GM12878 (cell line): ENCODE data around the gene GRM3. TPM values are rescaled to one million over a fixed set of nuclear protein-coding genes. Genes with fewer than 3 reads are reported as not detected.

Experiments
- ATAC-seq: fragments of 200-7000 bp; cut with Tn5 transposase; 3 replicates; pipeline ENCODE4 v1.9.1; 2020; ENCODE audit warnings: mild to moderate bottlenecking, moderate library complexity
- BruUV-seq: library from RNA; stranded (reverse); fragments of 400-500 nt; replicated peaks from 2 replicates; lab custom pipeline; 2021; lab: Mats Ljungman, UMichigan
- CTCF ChIA-PET: fragments of 300-600 bp; sonication (Branson Sonifier 250); formaldehyde crosslinking; extraction: SDS; loops from one replicate; lab custom pipeline; 2021; ENCODE audit warnings: inconsistent platforms; lab: Yijun Ruan, JAX
- POLR2A ChIA-PET: fragments of 350-600 bp; formaldehyde crosslinking; extraction: SDS; loops from one replicate; lab custom pipeline; 2021; ENCODE audit warnings: inconsistent platforms; lab: Charles Lee
- RAD21 ChIA-PET: fragments of 300-600 bp; sonication (Branson Sonifier 250); formaldehyde crosslinking; loops from one replicate; lab custom pipeline; 2023; ENCODE audit warnings: antibody characterized with exemption; ENCODE audit not compliant: unreplicated experiment; lab: Charles Lee
- SMC1A ChIA-PET: fragments of 300-600 bp; sonication (Branson Sonifier 250); formaldehyde crosslinking; loops from one replicate; lab custom pipeline; 2023; ENCODE audit not compliant: unreplicated experiment, uncharacterized antibody; lab: Charles Lee
- DNase-seq: peaks from one replicate; pipeline ENCODE4 v3.0.0-alpha.2; 2011; ENCODE audit warnings: low read depth, low spot score
- FAIRE-seq: peaks from 3 replicates; lab custom pipeline; 2011; peaks lifted over from hg19 to GRCh38; lab: Jason Lieb, UNC
- H2AFZ ChIP-seq: 2 replicates; pipeline ENCODE4 v1.6.0; 2011; ENCODE audit warnings: low read depth, low read length, control low read depth; ENCODE audit not compliant: control insufficient read depth
- H3K27ac ChIP-seq: 2 replicates; pipeline ENCODE4 v1.5.1; 2011; ENCODE audit warnings: control low read depth; ENCODE audit not compliant: control insufficient read depth, insufficient read depth
- H3K27me3 ChIP-seq, 2 experiments: replicated peaks in 1 of 2; 2 replicates each; pipeline versions ENCODE4 v1.6.0 to v1.6.1; 2011; ENCODE audit warnings: low read length in 1 of 2; ENCODE audit not compliant: control insufficient read depth in 2 of 2, insufficient read depth in 2 of 2
- H3K36me3 ChIP-seq, 2 experiments: 2 replicates each; pipeline ENCODE4 v1.5.1; 2011; ENCODE audit warnings: low read length in 1 of 2; ENCODE audit not compliant: control insufficient read depth in 2 of 2, insufficient read depth in 2 of 2
- H3K4me1 ChIP-seq: 2 replicates; pipeline ENCODE4 v1.6.1; 2011; ENCODE audit warnings: mild to moderate bottlenecking, low read length, moderate library complexity, mixed read lengths; ENCODE audit not compliant: control insufficient read depth, insufficient read depth
- H3K4me2 ChIP-seq: 2 replicates; pipeline ENCODE4 v1.6.0; 2011; ENCODE audit warnings: control low read depth; ENCODE audit not compliant: control insufficient read depth, insufficient read depth
- H3K4me3 ChIP-seq: fragments of 200-600 bp; sonication (generic); 2 replicates; pipeline ENCODE4 v1.5.1; 2016
- H3K79me2 ChIP-seq: 2 replicates; pipeline ENCODE4 v1.6.0; 2011; ENCODE audit warnings: low read length; ENCODE audit not compliant: control insufficient read depth, insufficient read depth
- H3K9ac ChIP-seq: 2 replicates; pipeline ENCODE4 v1.8.0; 2011; ENCODE audit warnings: low read length, control low read depth, mixed read lengths; ENCODE audit not compliant: control insufficient read depth, insufficient read depth
- H3K9me3 ChIP-seq: replicated peaks from 3 replicates; pipeline ENCODE4 v1.5.1; 2011; ENCODE audit warnings: mild to moderate bottlenecking, low read length; ENCODE audit not compliant: control insufficient read depth, insufficient read depth
- H4K20me1 ChIP-seq: 2 replicates; pipeline ENCODE4 v1.6.0; 2011; ENCODE audit not compliant: control insufficient read depth, insufficient read depth
- CTCF ChIP-seq, 3 experiments: IDR thresholded peaks in 2 of 3; conservative IDR thresholded peaks in 1 of 3; 2 replicates each; pipeline ENCODE4 v1.5.1; 2011; ENCODE audit warnings: low read depth in 3 of 3, low read length in 3 of 3, mild to moderate bottlenecking in 3 of 3, control low read depth in 2 of 3, moderate library complexity in 2 of 3, inconsistent platforms in 1 of 3, mixed read lengths in 1 of 3; ENCODE audit not compliant: control insufficient read depth in 2 of 3, insufficient read depth in 1 of 3; ENCODE audit errors: extremely low read depth in 1 of 3
- EP300 ChIP-seq, 2 experiments: fragments of 150-350 bp in 1 of 2; IDR thresholded peaks; 2 replicates each; pipeline ENCODE4 v1.6.1; 2011 to 2012; ENCODE audit warnings: low read depth in 2 of 2, low read length in 2 of 2, borderline replicate concordance in 1 of 2, improper control_type of control experiment in 1 of 2, inconsistent platforms in 1 of 2; ENCODE audit not compliant: control insufficient read depth in 1 of 2
- RAD21 ChIP-seq: IDR thresholded peaks from 2 replicates; pipeline ENCODE4 v1.6.1; 2011; ENCODE audit warnings: mild to moderate bottlenecking, low read depth, low read length, moderate library complexity; ENCODE audit not compliant: insufficient read depth
- RELA ChIP-seq: fragments of 450-650 bp; IDR thresholded peaks from 2 replicates; pipeline ENCODE4 v1.8.0; 2014; ENCODE audit warnings: borderline replicate concordance; ENCODE audit not compliant: partially characterized antibody
- RELB ChIP-seq: fragments of 450-650 bp; IDR thresholded peaks from 2 replicates; pipeline ENCODE4 v1.6.1; 2017; ENCODE audit warnings: low read depth, mild to moderate bottlenecking, moderate library complexity
- SMC3 ChIP-seq: IDR thresholded peaks from 2 replicates; pipeline ENCODE4 v1.6.1; 2011; ENCODE audit warnings: low read length, improper control_type of control experiment, borderline replicate concordance
- WGBS: methylation state at CpG from one replicate; pipeline ENCODE4 v1.1.6; 2016; ENCODE audit warnings: low lambda C conversion rate; ENCODE audit not compliant: insufficient replicate concordance, insufficient coverage; ENCODE audit errors: missing lambda C conversion rate; 5-methylcytosine and 5-hydroxymethylcytosine counted together
- in situ Hi-C: fragments of 300-500 bp; cut with MboI; formaldehyde crosslinking; loops from 9 replicates; pipeline ENCODE4 v1.14.3; 2018; ENCODE audit warnings: mixed read lengths
- intact Hi-C: fragments of 100-400 bp; cut with micrococcal nuclease; formaldehyde crosslinking; loops from one replicate; pipeline ENCODE4 v1.14.2; 2022; ENCODE audit not compliant: unreplicated experiment
- polyA plus RNA-seq, 11 experiments: library from polyadenylated mRNA; depleted of rRNA in 4 of 11; unstranded in 6 of 11; stranded (reverse) in 5 of 11; fragments of >200 nt; fragmentation: Nextera tagmentation in 4 of 11; fragmentation: Illumina TruSeq in 1 of 11; extraction: Ambion mirVana in 4 of 11; extraction: Trizol in 1 of 11; gene quantifications; 1 replicate in 1 of 11; 2 replicates in 10 of 11; pipeline versions ENCODE4 v1.2.1 to v1.2.3, GENCODE V29; 2011 to 2016; ENCODE audit warnings: inconsistent platforms in 2 of 11, missing spikeins in 2 of 11, low read depth in 1 of 11
- total RNA-seq, 4 experiments: library from RNA; depleted of rRNA in 3 of 4; stranded (reverse); fragments of >200 nt in 3 of 4; fragmentation: Illumina TruSeq in 1 of 4; extraction: Trizol in 1 of 4; gene quantifications; 2 replicates each; pipeline versions ENCODE4 v1.2.1 to v1.2.3, GENCODE V29; 2013 to 2021

The GRM3 gene
- total and polyA plus RNA-seq, 10 of the 15 experiments (the other 5 are each of a cell fraction or from before 2014, with no cell fraction given) = 0.03 to 0.49 (median 0.15) TPM; not detected in 1

- in situ Hi-C loops (no loop called here), intact Hi-C loops (loop anchor here (5.0 kb wide), 1 partner anchor 150 kb away; no protein-coding TSS in a partner anchor)
- DNase-seq = no peak
- Histone ChIP-seq H3K4me1 (no peaks in the 10 kb centered on the region), H3K79me2 (no peaks in the 10 kb centered on the region), H4K20me1 (no peaks in the 10 kb centered on the region), H3K27ac (no peak overlapping the region), H2AFZ (no peak overlapping the region), H3K27me3 (no peaks in the 10 kb centered on the region; a peak in 1 of 4 replicates), H3K4me3 (no peak overlapping the region), H3K36me3 (no peaks in the 10 kb centered on the region), H3K4me2 (no peak overlapping the region), H3K9me3 (no peaks in the 10 kb centered on the region), H3K9ac (no peak overlapping the region)
- ChIA-PET POLR2A (no interaction called here), CTCF (interaction anchor here (1.0 to 1.6 kb wide), 3 partner anchors 144 to 148 kb away, joined by 3 to 5 read pairs (median 4); no protein-coding TSS in a partner anchor), RAD21 (interaction anchor here (1.8 kb wide), 1 partner anchor 147 kb away, joined by 7 read pairs; no protein-coding TSS in a partner anchor), SMC1A (interaction anchor here (0.7 to 2.5 kb wide), 3 partner anchors 13 to 147 kb away, joined by 3 to 9 read pairs (median 4); no protein-coding TSS in a partner anchor)
- FAIRE-seq = no peak
- ATAC-seq = peak; percentile 24; the same call in 1 of the 3 replicates
- 0% methylated on average over 4 of the region's 4 CpGs for WGBS
- TF ChIP-seq RELB (no peak), SMC3 (peak; percentile 22; the same call in 1 of the 2 replicates), CTCF (IDR thresholded peaks at IDR 0.05 in 2 of 3, conservative IDR thresholded peaks at IDR 0.05 in 1 of 3; ENCODE audit: control insufficient read depth in 2 of 3, extremely low read depth in 1 of 3, insufficient read depth in 1 of 3, low read depth in 3 of 3, low read length in 3 of 3) (peak in 2 of 3 experiments; percentile 17 to 31; a peak in 3 of 6 replicates), EP300 (IDR thresholded peaks at IDR 0.05; ENCODE audit: borderline replicate concordance in 1 of 2, control insufficient read depth in 1 of 2, low read depth in 2 of 2, low read length in 2 of 2) (no peak), RAD21 (peak; percentile 71), RELA (no peak)
- no TSS peak for BruUV-seq
These were observed 24.0 kb downstream of the GRM3 start for GRCh38 chr7:86667732-86668131.
